GM21526 (cell line): ENCODE results near the gene OTP.
A peak's percentile ranks its signal among the peaks of the same experiment; 100 is the strongest.

Experiments
- ATAC-seq: cut with Tn5 transposase; IDR thresholded peaks from one replicate; pipeline ENCODE4 v1.9.1; 2021; ENCODE audit warnings: moderate library complexity; ENCODE audit not compliant: unreplicated experiment, low FRiP score

The OTP gene

GRCh38 chr5:77640589-77641396, 2.3 kb upstream of the OTP start:
- ATAC-seq = no peak

DNA sequence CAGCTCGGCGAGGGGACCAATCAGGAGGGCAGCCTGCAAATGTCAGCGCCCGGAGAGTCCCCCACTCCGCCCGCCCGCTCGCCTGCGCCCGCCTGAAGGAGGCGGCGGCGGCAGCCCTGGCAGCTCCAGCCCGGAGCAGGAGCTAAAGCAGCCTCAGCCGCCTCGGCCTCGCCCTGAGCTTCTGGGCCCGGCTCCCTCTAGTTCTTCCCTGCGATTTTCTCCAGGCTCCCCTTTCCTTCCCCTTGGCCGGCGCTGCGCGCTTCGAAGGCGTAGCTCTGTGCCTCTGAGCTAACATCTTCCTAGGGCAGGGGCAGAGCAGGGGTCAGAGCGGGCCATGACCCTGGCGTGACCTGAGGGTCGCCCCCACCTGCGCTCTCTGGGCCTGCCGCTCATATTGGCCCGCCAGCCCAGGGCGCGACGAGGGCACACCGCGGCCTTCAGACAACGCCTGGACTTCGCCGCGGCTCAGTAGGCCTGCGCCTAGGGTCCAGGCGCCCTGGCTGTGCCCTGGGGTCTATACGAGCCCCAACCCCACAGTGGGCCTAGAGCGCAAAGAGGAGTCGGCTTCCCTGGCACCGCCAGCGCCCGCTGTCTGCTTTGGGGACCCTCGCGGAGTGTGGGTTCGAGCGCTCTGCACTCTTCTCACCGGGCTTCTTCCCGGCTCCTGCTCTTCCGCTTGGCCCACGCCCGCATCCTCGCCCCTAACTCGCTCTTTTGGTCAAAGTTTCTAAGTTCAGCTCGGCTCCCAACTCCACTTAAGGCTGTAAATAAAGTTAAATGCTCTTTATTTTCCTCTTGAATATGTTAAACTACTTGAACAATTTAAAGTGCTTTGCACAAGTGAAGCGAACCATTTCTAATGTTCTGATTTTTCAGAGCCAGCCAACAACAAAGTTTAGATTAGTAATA, 504 bp upstream of the OTP start:
- no peak for ATAC-seq

GRCh38 chr5:77637170-77637997, 1.1 kb downstream of the OTP start:
- no peak for ATAC-seq

- ATAC-seq = no peak
These were observed 1.8 kb downstream of the OTP start for GRCh38 chr5:77636641-77637169.

- ATAC-seq = no peak
These were observed 2.4 kb downstream of the OTP start for GRCh38 chr5:77635917-77636640.

GRCh38 chr5:77635067-77635916, 3.2 kb downstream of the OTP start:
- no peak for ATAC-seq

DNA sequence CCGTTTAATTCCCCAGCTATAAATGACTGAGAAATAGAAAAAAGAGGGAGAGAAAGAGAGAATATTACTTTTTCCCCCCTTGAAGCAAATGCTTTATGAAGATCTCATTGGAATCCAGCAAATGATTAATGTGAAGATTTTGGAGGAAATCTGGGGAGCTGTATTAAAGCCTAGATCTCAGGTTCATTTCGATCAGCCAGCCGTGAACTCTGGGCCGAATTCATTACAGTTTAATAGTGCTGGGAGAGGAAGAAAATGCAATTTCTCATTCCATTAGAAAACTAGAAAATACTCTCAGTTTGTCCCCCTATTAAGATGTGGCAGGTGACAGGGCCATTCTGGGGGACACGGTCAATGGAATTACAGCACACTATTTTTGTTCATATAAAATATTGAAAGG, 4.8 kb downstream of the OTP start:
- ATAC-seq = no peak

GRCh38 chr5:77633207-77633675, 5.3 kb downstream of the OTP start:
- ATAC-seq = no peak

DNA sequence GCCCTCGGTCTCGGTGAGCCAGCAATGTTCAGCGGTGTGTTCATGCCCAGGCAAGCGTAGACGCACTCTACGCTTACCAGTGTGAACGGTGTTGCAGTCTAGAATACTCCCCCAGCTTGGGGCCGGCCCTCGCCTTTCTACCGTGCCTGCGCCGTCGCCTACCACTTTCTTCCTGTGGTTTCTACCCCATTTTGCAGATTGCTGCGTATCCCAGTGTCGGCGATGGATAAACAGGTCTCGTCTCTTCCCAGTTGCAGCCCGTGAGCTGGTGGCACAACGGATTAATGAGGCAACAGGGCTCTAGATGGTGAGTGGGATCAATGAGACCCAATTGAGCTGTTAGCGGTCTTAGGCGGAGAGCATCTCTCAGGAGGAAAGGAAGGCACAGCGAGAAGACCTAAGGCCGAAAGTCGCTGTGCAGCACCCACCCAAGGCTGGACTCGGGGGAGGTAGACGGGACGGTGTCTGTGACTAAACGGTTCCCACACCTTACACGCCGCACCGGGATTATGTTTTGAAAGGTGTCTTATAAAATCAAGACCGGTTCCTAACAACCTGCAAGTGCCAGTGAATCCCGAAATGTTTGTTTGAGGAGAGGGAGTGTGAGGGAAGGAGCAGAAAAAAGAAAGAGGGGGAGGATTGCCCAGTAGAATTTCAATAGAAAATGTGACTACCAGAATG, 5.8 kb downstream of the OTP start:
- no peak for ATAC-seq

- ATAC-seq = peak; percentile 80
These were observed 8.3 kb downstream of the OTP start for GRCh38 chr5:77630114-77630680.

DNA sequence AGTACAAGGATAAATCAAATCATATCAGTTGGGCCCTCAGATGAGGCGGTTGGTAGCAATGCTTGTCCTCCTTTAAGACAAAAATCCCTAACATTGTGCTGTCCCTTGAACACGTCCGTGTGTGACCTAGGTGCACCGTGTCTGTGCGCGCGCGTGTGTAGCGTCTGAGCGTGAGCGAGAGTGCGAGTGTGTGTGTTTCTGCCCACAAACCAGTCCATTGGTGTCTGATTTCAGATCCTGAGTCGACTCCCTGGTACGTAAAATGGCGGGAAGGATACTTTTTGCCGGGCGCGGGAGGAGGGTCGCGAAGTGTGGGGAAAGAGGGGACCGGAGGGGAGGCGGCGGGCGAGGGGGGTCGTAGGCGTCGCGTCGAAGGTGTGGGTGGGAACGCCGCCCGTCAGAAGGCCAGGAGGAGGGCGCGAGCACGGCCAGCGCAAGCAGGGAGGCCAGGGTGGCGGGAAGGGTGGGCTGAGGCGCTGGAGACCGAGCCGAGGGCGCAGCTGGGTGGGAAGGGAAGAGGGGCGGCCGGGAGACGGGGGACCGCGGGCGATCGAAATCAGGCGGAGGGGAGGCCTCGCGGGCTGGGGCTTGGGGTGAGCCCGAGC, 8.9 kb downstream of the OTP start:
- no peak for ATAC-seq

DNA sequence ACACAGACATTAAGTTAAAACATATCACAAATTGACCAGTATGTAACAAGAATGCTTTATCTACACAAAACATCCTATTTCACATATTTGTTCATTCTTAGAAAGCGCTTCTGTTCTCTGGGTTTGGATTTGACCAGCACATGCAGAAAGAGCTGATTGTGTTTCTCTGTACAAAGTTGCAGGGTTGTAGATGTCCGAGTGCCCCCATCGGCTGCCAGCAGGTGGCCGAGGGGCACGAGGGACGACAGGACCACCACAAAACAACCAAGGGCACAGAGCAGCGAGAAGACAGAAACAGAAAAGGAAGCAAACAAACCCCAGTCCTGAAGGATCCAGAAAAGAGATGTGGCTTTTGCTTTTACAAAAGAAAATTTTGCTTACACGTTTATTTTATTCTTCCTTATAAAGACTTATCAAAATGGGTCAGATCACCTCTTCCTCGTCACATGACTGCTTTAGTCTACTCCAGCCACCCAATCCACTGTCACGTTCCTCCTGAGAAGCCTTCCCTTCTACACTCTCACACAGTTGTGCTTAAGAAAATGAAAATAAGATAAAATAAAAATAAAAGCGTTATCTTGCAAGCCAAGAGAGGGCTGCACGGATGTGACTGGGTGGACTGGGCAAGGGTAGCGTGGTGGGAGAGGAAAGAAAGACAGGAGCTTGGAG, 9.5 kb downstream of the OTP start:
- ATAC-seq = no peak

DNA sequence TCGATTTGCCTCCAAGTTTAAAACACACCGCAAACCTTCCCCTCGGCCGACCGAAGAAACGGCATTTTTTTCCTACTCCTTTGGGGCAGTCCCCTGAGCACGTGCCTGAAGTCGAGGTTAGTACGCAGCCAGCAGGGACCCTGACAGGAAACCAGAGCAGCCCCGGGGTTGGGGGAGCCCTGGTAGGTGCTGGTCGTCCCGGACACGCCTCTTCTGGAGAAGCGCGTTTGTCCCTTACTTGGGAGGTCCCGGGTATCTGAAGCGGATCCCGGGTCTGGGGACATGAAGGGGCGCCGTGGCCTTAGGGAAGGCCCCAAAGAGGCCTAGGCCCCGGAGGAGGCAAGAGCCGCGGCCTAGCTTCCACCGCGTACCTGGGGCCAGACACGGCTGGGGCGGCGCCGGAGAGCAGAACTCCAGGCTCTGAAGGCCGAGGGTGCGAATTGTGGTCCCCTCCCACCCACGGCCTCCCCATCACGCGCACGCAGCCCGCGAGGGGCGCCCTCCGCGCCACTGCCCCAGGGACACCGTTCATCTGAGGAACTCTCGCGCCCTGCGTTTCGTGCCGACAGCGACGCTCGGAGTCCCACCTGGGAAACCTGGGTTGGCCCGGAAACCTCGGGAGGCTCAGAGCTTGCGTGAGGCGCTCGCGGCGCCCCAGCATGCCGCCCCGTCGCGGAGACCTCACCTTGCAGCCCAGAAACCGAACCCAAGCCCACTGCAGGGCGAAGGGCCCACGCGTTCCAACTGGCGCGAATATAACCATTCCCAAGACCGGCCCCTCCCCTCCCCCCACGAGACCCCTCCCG, 10.4 kb downstream of the OTP start:
- ATAC-seq = no peak

DNA sequence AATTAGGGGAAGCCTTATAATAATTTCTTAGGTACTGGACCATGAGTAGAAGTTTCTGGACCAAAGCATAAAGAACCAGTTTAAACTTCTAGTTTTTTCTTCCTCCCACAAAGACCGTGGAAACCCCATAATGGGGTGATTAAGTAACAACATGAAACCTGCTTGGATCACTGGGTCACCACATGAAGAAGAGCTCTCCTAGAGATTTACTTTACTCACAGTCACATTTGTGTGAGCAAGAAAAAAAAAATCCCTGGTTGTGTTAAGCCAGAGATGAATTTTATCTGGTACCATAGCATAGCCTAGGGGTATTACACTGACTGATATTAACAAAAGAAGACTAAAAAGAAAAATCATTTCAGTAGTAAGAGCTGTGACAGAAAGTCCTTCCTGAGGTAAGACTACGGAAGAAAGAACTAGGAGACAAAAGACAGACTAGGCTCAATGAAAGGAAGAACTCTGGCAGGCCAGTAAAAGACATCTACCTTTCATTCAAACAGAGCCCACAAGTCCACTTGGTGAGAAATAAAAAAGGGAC, 15.2 kb downstream of the OTP start:
- ATAC-seq = no peak

GRCh38 chr5:77621440-77621839, 17.1 kb downstream of the OTP start:
- ATAC-seq = no peak

- ATAC-seq = no peak
These were observed 18.1 kb downstream of the OTP start for GRCh38 chr5:77620405-77620804.
